Activated naive CD4-positive, alpha-beta T cell treated with Interleukin-2 at 50 U/mL for 16 hours (primary cell): Measurements from ENCODE around the gene ERGIC1.
"Not testable (repeated sequence)": the region's sequence is repeated elsewhere in the genome, so short reads cannot be mapped to it uniquely, and the experiment has no call there.

Experiments used
- DNase-seq: peaks from one replicate; pipeline ENCODE4 v3.0.0-alpha.2; 2020

ERGIC1 gene, protein sequence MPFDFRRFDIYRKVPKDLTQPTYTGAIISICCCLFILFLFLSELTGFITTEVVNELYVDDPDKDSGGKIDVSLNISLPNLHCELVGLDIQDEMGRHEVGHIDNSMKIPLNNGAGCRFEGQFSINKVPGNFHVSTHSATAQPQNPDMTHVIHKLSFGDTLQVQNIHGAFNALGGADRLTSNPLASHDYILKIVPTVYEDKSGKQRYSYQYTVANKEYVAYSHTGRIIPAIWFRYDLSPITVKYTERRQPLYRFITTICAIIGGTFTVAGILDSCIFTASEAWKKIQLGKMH

DNA sequence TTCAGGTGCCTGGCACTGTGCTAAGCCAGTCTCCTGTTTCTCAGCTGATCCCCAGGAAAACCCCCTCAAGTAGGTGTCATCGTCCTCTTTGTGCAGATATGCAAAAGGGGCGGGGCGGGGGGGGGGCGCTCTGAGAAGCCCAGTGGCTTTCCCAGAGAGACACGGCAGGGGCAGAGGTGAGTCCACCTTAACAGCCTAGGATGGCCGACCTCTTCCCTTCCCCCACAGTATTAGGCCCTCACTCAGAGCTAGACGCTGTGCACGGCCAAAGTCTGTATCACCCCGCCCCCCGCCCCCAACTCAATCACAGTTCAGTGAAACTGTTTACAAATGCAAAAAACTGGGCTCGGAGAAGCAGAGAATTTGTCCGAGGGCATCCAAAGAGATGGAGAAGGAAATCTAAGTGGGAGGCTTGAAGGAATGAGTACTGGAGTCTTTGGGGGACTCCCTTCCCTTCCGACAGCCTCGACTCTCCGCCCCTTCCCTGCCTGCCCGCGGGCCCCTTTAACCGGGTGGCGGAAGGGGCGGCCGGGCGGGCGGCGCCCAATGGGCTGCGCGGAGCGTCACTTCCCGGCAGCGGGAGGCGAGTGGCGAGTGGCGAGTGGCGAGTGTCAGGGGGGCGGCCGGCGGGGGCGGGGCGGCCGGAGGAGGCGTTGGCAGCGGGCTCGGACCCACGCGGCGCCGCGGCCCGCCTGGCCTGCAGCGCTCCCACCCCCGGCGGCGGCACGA lies at the start of gene ERGIC1:
ERGIC1 (plus strand) TSS at position 566 of the 729 bp plus-strand sequence; CDS start at position 729, 163 bp downstream.
- peak; percentile 76 for DNase-seq

DNA sequence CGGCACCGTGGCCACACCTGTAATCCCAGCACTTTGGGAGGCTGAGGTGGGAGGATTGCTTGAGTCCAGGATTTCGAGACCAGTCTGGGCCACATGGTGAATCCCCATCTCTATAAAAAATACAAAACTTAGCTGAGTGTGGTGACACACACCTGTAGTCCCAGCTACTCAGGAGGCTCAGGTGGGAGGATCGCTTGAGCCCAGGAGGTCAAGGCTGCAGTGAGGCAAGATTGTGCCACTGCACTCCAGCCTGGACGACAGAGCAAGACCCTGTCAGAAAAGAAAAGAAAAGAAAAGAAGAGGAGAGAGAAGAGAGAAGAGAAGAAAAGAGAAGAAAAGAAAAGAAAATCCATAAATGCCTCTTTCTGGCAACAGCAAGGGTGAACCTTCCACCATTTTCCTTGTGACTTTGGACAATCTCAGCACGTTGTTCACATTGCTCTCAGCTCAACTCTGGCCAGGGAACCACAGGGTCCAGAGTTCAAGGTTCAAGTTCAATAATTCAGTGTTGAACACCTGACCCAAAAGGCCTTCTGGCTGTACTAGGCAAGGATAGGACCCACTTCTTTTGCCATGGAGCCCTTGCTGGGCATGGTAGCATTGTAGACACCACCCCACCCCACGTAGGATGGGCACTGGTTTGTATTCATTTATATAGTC lies 48.5 kb upstream of the ERGIC1 start:
- DNase-seq: no peak

DNA sequence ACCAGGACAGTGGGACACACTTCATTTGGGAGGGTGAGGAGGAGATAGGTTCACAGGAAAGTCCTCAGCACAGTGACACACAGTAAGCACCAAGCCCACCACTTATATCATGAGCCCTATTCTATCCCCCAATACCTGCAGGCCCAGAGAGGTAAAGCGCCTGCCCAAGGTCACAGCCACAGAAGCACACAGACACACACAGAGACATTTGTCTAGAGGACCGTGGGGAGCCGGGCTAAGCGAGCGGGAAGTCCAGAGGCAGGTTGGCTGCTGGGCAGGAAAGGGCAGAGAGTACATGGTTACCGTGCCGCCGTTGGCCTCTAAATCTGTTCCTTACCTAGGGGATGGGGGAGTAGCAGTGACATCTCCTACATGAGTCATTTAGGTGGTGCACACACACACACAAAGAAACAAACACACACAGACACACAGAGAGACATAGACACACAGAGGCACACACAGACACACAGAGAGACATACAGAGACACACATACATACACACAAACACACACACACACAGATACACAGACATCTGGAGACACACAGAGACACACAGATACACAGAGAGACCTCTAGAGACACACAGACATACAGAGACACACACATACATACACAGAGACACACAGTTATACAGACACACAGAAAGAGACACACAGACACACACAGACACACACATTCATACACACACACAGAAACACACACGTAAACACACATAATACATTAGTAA lies 47.2 kb upstream of the ERGIC1 start:
- no peak for DNase-seq

DNA sequence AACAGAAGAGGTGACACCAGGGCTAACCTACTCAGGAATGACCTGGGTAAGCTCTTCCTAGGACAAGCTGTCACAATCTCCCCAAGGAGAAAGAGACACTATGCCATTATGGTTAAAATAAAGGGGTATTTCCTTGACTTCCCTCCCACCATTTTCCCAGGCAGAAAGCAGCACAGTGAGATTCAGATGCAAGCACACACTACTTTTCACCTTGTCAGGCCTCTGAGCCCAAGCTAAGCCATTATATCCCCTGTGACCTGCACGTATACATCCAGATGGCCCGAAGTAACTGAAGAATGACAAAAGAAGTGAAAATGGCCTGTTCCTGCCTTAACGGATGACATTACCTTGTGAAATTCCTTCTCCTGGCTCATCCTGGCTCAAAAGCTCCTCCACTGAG lies 46.5 kb upstream of the ERGIC1 start:
- DNase-seq: not testable (repeated sequence)

DNA sequence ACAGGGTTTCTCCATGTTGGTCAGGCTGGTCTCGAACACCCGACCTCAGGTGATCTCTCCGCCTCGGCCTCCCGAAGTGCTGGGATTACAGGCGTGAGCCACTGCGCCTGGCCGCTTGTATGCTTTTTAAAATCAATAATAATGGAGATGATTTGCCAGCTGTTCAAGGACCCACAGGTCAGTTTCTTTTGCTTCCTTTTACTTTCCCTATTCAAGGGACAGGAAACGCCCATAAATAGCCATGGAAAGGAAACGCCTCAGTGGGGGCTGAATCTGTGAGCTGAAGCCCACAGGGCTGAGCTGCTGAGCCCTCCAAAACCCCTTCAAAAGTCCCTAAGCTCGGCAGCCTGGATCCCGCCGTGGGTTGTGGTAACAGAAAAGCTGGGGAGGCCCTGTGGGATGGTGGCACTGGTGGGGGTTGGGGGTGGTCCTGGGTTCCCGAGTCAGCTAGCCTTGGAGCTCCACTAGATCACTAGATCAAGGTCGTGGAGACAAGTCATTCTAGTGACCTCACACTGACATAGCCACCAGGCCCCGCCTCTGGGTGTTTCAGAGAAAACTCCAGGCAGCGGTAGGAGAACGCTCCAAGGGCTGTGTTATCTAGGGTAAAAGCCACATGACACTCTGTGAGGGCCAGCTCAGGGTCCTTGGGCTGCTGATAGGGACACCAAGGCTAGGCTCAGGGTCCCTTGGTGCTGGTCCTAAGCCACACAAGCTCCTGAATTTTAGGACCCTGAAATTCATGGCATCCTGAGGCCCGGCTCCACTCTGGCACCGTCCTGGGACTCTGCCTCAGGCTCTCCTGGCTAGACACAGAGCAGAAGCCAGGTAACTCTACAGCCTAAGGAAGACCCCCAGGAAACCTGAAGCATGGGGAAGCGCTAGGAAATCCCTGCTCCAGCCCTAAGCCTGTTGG lies 45.0 kb upstream of the ERGIC1 start:
- no peak for DNase-seq

DNA sequence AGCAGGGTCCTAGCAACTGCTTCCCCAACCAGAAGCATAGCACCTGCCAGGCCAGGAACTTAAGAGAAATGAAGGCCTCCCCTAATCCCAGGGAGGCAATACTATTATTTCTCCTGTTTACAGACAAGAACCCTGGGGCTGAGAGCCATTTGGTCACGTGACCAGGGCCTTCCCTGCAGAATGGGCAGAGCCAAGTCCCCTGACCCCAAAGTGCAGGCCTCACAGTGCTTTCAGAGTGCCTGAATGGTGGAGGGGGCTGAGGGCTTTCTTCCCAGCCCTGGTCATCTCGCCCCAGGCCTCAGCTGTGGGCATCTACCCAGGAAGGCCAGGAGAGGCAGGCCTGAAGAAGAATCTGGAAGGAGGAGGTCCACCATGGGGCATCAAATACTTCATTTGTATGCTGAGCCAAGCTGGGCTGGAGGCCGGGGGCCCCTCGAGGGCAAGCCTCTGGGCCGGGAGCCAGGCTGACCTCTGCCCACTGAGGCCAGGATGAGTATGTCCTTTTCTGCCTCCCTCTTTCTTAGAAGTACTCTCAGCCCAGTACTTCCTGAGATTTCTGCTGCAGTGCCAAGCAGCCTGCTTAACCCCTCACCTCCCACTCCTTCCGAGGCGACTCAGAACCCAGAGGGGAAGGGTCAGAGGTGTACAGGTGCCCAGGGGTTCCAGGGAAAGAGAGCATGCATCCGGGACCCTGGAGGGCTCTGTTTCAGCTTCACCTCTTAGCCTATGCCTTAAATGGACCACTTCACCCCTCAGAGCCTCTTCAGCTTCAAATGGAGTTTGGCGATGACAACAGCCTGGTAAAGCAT lies 44.2 kb upstream of the ERGIC1 start:
- DNase-seq: no peak

DNA sequence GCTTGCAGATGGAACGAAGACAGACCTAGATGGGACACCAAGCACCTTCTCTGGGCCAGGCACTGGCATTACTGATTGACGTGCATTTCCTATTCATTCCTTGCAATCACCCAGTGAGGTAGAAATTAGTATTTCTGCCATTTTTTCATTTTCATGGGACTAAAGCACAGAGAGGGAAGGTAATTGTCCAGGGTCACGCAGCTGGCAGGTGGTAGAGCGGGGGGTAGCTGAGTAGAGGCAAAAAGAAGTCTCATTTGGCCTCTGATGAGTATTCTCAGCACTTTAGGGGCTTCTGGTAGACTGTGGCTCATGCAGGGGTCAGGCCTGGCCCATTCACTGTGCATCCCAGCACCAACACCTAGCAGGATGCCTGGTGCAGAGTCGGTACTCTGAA lies 43.6 kb upstream of the ERGIC1 start:
- DNase-seq: no peak

DNA sequence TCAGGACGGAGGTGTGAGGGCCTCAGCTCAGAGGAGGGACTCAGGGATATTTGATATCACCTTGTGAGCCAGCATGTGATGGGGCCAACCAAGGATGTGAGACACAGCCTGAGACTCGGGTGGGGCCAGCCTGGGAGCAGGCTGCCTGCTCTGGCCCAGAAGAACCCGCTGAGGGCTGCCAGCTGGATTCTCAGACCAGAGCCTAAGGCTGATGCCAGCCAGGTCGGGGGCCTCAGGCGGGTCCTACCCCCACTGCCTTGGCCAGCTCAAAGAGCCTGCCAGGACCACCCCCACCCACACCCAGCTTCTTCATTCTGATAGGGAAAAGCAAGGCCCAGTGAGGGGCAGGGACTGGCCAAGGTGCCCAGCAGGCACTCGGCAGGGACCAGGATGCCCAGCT lies 42.8 kb upstream of the ERGIC1 start:
- DNase-seq: no peak

DNA sequence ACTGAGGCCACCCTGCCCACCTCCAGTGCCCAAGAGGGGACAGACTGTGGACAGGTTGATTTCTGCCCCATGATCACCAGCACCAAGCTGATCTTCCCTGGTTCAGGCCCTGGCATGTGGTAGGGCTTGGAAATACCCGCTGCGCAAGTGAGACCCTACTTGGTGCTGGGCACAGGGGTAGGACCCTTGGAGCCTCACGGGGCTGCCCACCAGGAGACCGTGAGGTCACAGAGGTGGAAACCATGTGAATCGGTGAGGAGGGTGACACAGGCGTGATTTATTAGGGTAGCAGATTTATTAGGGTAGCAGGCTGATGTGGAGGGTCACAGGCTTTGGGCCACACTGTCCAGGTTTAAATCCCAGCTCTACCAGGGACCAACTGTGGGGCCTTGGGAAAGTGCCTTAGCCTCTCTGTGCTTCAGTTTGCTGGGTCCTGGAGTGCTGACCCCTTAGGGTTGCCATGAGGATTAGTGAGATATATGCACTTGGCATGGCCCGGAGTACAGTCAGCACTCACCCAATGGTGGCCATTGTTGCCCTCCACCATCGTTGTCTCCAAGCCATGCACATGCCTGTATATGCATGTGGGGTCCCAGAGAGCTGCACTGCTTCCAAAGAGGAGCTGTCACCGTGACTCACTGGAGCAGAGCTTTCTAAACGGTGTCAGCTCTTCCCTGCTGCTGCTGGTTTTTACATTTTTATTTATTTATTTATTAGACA lies 42.2 kb upstream of the ERGIC1 start:
- no peak for DNase-seq

DNA sequence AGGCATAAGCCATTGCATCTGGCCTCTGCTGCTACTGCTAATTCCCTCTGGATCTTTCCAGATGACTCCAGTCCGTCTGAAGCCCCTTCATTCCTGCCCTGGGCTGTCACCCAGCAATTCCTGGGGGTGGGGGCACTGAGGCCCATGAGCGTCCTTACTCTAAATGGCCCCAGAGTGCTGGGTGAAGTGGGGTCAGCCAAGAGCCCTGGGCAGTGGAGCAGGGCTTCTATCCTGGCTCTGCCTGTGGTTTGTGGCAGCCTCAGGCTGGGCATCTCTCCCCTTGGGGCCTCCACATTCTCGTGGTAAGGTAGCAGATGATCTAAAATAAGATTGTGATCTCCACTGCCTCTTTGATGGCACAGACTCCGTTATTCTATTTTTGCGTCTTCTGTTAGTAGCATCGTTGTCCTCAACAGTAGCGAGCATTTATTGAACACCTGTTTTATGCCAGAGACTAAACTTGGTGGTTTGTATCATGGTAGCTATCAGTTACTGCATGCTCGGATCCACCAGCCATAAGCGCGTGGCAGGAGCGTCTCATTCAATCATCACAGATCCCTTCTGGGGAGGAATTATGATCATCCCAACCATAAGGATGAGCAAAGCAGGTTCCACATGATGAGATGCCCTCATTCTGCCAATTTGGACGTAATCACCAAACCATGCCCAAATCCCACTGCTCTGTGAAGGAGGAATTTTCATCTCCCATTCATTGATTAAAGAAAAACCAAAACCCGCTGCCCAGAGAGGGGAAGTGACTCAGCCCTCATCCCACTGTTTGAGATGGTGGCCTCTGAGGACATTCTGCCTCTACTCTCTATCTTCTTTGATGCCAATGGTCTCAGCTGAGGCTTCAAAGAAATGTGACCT lies 41.1 kb upstream of the ERGIC1 start:
- no peak for DNase-seq

DNA sequence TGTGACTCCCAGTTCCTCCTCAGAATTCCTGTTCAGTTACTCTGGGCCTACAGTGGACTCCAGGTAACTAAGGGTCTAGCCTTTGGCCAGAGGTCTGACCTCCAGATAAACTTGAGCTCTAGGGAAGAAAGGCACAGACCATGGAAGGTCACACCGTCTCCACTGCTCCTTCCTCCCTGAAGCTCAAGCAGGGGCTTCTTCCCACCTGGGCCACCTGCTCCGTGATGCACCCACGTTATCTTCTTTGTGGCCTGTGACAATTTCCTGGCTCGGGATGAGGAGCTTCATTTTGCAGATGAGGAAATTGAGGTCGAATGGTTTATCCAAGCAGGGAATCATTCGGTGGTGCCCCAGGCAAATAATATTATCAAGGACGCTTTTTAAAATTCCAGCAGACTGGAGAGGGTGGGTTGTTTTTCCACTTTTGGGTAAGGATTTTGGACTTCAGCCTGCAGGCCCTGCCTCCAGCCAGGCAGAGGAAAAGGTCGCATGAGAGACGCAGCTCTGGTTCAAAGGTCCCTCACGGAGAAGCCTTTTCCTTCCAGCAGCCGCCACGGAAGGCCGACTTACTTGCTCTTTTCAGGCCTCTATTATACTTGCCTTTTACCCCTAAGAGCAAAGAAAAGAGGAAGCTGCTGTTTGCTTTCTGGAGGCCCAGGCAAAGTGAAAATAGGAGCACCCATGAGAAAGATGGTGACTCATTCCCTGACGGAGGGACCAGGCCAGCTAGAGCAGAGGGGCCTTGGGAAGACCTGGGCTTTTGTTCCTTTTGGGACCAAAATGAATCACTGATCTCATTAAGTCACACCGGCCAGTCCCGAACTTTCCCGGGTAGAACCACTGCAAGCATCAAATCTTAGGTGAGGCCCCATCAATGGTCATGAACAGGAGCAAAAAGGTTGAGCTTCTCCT lies 40.2 kb upstream of the ERGIC1 start:
- DNase-seq: no peak

DNA sequence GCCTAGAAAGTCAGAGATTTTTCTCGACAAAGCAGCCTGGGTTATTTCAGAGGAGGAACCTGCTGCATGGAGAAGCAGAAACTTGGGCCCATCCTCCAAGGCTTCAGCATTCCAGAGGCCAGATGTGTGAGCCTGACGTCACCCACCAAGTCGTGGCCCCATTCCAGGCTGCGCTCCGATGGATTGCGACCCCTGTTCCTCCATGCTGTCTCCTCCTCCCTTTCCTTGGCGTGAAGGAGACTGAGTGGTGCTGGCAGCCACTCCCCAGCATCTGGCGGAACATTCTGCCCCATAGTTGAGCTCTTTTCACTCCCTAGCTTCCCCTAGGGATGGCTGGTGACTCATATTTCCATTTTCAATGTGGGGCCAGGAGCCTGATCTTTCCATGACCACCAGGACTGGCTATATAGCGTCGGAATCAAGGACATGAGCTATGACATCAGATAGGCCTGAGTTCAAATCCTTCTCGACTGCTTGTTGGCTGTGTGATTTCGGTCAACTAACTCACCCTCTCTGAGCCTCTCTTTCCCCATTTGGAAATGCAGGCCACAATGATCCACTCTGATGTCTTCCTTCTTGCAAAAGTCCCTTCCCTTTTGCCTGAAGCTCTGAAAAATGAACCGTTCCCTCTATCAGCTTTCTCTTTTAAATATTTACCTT lies 38.6 kb upstream of the ERGIC1 start:
- no peak for DNase-seq

DNA sequence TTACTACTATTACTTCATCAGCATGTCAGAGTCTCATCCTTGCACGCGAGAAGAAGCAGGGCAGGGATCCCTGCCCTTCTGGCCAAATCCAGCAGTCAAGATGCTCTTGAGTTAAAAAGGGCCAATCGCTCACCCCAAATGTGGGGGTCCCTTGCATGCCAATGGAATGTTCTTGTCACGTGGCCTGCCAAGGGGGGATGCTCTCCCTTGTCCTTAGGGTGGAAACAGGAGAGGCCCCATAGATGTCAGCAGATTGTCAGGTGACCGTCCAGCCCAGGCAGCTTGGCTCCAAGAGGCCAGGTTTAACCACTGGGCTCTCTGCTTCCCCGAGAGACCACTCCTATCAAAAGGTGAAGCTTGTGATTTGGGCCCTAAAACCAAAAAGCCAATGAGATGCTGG lies 37.7 kb upstream of the ERGIC1 start:
- no peak for DNase-seq

DNA sequence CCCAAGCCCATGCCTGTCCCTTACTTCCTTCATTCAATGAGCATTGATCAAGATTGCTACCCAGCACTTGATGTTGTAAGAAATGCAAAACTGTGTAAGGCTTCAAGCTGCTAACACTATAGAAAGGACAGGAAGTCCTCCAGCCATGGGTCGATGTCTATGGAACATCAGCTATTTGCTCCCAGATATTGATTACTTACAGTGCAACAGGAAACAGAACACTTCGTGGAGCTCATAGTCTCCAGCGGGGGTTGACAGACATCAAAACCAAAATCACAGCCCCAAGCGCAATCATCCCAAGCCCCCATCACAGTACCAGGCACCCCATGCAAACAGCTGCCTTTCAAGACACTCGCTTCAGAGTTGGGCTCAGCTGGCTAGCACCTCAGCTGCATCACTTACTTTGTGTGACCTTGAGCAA lies 36.3 kb upstream of the ERGIC1 start:
- no peak for DNase-seq

DNA sequence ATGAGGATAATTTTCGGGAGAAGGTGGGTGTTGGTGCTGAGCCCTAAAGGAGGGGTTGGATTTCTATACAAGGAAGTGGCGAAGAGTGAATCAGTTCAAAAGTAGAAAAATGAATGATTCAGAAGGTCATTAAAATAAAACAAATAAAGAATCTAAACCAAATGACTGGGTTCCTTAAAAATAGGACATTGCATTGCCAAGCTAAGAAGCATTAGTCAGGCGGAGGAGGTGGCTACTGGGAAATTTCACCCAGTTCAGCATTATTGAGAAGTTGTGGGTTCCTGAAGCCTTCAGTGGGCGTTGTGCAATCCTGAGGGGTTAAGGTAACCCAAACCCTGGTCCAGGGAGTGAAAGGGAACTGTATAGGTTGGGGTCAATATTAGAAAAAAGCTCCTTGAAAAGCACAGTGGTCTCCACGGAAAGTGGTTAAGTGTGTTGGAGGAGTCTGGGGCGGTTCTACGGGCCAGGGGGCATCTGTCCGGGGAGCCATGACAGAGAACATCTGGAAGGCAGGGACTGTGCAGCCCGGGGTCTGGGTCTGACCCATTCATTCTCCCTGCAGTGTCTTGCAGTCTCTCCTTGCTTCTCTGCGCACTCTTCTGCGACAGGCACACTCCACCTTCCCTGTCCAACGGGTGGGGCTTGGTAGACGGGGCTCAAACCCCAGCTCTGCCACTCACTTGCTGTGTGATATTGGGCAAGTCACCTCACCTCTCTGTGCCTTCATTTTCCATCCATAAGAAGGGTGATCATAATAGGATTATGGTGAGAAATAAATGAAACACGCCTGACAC lies 35.4 kb upstream of the ERGIC1 start:
- DNase-seq: no peak

DNA sequence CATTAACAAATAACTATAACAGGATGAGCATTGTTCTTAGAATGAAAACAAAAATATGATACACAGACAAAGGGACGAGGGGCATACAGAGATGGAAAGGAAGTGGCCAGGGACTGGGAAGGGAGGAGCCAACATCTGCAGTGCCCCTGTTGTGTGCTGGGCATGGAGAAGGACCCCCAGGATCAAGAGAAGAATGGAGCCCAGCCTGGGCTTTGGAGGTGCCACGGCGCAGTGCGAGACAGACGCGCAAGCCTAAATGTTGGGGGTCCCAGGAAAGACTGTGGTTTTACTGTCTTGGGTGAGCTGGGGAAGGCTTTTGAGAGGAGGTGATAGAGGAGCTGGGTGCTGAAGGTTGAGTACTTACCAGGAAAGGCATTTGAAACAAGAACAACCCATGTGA lies 34.6 kb upstream of the ERGIC1 start:
- no peak for DNase-seq

DNA sequence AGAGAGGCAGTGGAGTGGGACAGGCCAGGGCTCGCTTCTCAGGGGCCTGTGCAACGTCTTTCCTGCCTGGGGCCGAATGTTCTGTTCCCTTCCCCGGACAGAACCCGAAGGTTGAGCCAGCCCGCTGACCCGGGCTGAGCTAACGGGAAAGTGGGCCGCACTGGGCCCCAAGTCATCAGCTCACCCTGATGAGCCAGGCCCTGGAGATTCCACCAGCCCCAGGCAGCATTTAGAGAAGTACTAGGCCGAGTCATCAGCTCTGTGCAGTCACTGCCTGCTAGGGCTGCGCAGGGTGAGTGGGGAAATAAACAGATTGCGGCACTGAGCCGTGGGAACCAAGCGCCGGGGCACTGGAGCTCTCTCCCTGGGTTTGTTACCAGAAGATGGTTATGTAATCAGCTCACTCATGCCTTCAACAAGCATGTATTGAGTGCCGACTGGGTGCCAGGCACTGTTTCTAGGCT lies 33.9 kb upstream of the ERGIC1 start:
- no peak for DNase-seq
